Measurements from ENCODE around the gene FADS2.

The FADS2 gene

GRCh38 chr11:61826930-61827570 lies 1.1 kb upstream of the FADS2 start:
- no peak for DNase-seq (ENCODE audit: low read depth)

DNA sequence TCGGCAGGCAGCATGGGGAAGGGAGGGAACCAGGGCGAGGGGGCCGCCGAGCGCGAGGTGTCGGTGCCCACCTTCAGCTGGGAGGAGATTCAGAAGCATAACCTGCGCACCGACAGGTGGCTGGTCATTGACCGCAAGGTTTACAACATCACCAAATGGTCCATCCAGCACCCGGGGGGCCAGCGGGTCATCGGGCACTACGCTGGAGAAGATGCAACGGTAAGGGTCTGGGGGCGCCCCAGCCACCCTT lies 204 bp downstream of the FADS2 start:
- DNase-seq (ENCODE audit: low read depth) = no peak

GRCh38 chr11:61828629-61829407 lies 718 bp downstream of the FADS2 start:
- no peak for DNase-seq (ENCODE audit: low read depth)

- no peak for DNase-seq (ENCODE audit: low read depth)
These were observed 1.7 kb downstream of the FADS2 start for GRCh38 chr11:61829806-61830205.

- DNase-seq (ENCODE audit: low read depth) = no peak
These were observed 2.4 kb downstream of the FADS2 start for GRCh38 chr11:61830237-61831105.

DNA sequence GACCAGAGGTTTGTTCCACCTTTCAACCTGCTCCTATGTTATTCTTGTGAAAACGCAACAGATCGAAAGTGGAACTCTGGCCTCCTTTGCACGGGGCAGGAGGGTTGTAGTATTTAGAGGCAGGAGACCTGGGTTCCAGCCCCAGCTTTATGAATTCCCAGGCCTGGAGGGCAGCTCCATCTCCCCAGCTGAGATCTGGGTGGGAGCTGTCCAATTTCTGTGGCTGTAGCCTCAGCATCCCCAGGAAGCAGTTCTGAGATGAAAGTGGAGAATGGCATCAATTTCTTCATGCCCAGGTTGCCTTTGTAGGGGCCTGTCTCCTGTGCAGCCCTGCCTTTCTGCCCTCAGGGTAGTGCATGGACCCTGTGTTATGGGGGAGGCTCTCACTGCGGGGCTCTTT lies 4.1 kb downstream of the FADS2 start:
- no peak for DNase-seq (ENCODE audit: low read depth)

DNA sequence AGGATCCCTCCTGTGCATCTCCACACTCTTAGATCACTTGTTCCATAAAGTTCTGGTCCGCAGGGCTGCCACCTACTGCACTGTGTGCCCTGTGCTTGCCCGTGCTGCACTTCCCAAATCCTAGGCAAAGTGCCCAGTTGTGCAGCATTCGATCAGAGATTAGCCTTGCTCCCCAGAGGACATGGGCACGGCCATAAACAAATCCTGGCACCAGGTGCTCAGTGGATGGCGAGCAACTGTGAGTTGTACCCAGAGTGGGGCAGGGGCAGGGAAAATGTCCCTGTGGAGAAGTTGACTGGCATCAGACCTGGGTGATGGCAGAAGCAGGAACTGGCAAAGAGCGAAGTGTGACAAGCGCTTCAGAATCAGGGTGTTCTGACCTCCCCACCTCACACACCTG lies 4.7 kb downstream of the FADS2 start:
- no peak for DNase-seq (ENCODE audit: low read depth)

DNA sequence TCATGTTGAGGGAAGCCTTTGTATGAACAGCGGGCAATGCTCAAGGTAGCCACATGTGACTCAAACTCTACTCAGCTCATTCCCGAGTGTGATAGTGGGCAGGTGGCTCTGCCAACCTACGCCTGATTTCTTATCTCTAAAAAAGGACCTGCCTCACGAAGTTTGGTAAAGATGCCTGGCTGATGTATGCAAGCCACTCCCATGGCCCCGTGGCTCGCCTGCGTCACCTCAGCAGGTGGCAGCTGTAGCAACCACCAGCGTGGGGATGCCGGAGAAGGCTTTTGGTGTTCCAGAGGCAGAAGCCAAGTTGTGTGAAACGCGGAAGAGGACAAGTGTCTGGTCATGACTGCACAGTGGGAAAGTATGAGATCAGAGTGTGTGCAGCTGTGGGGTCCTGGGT lies 5.4 kb downstream of the FADS2 start:
- no peak for DNase-seq (ENCODE audit: low read depth)

- no peak for DNase-seq (ENCODE audit: low read depth)
These were observed 5.8 kb downstream of the FADS2 start for GRCh38 chr11:61833926-61834277.

DNA sequence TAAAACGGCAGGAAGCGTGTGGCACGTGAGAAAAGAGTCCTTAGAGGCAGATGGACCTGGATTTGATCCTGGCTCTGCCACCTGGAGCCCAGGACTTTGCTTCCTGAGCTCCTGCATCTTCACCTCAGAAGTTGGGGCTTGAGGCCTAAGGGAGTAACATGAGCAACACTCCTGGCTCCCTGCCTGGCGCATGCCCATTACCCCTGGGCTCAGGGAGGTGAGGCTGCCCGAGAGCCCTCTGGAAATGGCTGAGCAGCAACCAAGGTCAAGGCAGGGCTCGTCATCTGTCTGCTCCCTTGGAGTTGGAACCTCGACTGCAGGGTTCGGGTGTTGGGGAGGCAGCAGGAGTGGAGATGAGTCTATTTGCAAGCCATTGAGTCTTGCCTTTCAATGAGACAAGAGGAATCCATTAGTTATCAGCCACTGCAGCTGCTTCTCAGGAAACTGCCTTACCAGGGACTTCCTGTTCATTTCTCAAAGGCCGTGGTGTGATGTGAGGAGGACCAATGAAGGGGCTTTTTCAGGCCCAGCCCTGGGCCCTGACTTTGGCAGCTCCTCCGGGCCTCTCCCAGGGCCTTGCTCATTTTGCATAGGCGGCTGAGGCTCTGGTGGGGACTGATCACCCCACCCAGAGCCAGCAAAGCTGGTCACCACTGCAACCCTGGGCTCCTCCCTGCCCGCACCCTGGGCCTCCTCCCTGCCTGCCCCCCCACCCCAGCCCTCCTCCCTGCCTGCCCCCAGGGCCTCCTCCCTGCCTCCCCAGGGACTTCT lies 6.4 kb downstream of the FADS2 start:
- DNase-seq (ENCODE audit: low read depth) = no peak

- DNase-seq (ENCODE audit: low read depth) = no peak
These were observed 8.1 kb downstream of the FADS2 start for GRCh38 chr11:61836193-61836592.

DNA sequence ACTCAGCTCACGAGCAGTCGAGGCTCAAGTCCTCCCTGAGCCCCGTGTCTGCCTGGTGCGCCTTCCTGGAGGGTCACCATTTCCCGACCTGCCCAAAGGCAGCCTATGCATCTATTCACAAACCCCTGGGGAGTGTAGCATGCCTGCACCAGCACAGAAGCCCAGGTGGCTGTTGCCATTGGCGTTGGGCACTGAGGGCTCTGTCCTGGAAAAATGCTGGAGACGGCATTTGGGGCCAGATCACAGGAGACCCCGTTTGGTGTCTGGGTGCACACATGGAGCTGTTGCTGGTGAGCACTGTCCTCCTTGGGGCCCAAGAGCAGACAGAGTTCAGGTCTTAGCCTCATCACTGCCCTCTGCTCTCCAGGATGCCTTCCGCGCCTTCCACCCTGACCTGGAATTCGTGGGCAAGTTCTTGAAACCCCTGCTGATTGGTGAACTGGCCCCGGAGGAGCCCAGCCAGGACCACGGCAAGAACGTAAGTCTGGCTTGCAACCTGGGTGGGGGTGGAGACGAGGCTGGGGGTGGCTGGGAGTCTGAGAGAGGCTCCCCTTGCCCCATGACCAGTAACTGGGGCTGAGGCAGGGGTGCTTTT lies 9.4 kb downstream of the FADS2 start:
- no peak for DNase-seq (ENCODE audit: low read depth)

DNA sequence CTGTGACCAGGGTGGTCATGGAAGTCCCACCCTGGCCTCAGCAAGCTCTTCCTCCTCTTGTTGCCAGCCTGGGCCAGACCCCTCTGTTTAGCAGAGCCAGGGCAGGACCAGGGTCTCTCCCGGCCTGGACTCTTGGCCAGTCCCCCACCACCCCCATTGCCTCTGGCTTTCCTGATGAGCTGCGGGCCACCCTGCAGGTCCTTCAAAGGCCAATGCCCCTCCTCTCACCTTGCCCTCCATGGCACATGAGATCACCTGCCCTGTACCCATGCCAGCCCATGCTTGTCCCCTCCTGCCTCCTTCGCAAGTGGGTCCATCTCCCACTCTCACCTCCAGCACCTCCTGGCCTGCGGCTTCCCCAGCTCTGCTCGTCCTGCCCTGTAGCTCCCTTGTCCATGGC lies 10.4 kb downstream of the FADS2 start:
- no peak for DNase-seq (ENCODE audit: low read depth)

DNA sequence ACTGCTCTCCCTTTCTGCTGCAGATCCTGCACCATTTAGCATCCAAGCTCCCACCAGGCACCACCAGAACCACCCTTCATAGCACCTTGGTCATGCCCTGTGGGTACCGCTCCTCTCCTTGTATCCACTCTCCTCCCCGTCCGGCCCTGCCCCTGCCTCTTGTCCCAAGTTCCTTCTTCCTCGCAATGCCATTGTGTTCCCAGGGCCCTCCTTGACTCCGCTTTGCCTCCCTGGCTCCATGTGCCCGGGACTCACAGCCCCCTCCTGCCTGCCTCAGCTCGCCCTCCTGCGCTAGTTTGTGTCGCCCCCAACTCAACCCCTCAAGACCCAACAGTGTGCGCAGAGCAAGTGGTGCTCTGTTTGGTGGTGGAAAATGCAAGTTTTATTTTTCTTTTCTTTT lies 10.8 kb downstream of the FADS2 start:
- no peak for DNase-seq (ENCODE audit: low read depth)

DNA sequence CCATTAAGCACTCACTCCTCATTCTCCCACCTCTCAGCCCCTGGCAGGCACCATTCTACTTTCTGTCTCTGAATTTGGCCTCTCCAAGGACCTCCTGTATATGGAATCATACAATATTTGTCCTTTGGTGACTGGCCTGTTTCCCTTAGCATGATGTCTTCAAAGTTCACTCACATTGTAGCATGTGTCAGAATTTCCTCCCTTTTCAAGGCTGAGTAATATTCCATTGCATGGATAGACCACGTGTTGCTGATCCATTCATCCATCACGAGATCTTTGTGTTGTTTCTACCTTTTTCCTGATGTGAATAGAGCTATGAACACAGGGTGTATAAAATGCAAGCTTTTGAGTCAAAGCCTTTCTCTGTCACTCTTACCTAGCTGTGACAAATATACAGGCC lies 11.6 kb downstream of the FADS2 start:
- no peak for DNase-seq (ENCODE audit: low read depth)

GRCh38 chr11:61840371-61840770 lies 12.3 kb downstream of the FADS2 start:
- no peak for DNase-seq (ENCODE audit: low read depth)

DNA sequence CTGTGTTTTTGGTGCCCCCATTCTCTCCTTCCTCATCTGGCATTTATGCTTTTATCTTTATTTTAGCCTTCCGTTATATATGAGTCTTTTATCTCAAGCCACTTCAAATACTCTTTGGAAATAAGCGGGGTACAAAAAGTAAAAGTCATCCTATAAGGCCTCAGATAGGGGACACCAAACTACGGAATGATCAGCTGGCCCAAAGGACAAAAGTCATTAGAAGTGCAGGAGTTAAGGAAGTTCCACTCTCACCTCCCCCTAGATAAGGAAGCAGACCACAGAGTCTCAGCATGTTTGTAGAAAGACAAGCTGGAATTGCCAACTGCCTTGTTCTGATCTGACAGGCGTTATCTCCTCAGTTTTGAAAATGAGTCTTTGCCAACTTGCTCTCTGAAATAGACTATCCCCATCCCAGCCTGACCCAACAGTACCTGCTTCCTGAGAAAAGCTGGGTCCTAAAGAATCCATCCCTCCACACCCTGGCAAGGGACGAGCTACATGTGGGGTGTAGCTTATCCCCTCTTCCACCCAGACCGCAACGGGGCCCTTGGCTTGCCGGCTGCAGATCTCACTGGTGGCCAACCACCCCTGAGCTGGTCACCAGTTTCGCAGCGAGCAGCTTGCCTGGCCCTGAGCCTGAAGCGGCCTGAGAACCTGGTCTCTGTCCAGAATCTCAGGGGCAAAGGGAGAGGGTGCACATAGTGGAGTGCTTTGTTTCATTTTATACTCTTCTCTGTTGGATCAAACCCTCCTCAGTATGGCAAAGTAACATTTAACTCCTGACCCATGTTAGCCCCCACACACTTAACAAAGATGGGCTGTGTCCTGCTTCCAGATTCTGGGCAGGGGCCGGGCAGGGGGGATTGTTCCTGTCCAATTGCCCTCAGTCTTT lies 13.8 kb downstream of the FADS2 start:
- no peak for DNase-seq (ENCODE audit: low read depth)

DNA sequence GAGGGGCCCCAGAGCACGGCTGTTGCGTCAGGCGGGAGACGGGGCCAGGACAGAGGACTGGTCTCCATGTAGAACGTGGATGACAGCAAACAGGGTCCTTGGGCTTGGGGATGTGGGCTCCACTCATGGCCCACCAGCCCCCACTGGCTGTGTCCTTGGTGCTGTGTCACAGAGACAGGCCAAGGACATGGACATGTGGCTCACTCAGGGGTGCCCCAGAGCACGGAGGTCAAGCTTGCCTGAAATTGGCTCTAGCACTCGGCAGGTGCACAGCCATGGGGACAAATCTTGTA lies 14.4 kb downstream of the FADS2 start:
- no peak for DNase-seq (ENCODE audit: low read depth)

DNA sequence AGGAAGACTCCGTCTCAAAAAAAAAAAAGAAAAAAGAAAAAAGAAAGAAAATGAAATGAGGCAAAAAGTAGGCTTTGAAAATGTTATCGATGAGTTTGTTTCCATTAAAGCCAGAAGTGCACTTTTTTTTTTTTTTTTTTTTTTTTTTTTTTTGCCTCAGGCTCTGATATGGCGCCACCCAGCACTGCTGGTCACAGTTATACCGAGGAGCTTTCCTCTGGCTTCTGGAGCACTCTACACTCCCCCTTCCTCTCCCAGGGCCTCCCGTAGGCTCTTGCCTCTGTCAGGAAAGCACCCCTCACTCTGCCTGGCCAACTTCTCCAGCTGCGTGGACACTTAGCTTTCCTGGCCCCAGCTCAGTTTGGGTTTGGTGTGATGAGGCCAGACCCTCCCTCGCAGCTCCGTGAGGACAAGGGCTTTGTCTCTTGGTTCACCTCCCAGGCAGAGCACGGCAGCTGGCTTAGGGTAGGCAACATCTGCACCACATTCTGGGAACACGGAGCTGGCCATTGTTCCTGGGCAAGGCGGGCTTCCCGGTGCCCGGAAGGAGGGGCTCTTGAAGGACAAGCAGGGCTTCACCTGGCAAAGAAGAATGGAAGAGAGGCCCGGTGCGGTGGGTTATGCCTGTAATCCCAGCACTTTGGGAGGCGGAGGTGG lies 16.9 kb downstream of the FADS2 start:
- no peak for DNase-seq (ENCODE audit: low read depth)

DNA sequence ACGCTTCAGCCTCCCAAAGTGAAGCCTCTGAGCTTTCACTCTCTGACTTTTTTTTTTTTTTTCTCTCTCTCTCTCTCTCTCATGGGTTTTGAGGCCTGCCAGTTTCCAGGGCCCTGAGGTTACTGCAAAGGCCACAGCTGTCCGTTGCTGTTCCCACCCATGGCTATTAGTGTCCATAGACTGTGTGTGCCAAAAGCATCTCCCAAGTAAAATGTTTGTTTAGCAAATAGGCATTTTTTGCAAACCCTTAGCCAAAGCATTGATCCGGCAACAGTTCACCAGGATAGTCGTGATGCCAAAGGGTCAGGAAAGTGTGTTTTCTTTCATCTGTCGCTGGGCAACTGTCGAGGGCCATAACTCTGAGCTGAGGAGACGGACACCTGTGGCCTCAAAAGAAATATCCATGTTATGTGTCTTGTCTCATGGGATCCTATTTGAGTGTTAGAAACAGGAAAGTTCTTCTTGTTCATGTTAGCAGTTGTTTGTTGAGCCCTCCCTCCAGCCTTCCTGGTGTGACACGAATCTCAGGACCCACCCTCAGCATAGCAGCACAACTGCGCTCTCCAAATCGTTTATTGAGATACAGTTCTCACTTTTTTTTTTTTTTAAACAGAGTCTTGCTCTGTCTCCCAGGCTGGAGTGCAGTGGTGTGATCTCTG lies 18.4 kb downstream of the FADS2 start:
- DNase-seq (ENCODE audit: low read depth) = no peak
